Stimulated activated CD4-positive, alpha-beta T cell treated with anti-CD3 and anti-CD28 coated beads, Interleukin-1b, Interleukin-23, amount 100 ng/mL, for 24 hours (primary cell): ENCODE data around the gene OPA1.

Source experiments
- DNase-seq, 4 experiments: peaks; one replicate each; pipeline ENCODE4 v3.0.0-alpha.2; 2020; ENCODE audit warnings: low read depth in 4 of 4, low spot score in 1 of 4

Gene OPA1

DNA sequence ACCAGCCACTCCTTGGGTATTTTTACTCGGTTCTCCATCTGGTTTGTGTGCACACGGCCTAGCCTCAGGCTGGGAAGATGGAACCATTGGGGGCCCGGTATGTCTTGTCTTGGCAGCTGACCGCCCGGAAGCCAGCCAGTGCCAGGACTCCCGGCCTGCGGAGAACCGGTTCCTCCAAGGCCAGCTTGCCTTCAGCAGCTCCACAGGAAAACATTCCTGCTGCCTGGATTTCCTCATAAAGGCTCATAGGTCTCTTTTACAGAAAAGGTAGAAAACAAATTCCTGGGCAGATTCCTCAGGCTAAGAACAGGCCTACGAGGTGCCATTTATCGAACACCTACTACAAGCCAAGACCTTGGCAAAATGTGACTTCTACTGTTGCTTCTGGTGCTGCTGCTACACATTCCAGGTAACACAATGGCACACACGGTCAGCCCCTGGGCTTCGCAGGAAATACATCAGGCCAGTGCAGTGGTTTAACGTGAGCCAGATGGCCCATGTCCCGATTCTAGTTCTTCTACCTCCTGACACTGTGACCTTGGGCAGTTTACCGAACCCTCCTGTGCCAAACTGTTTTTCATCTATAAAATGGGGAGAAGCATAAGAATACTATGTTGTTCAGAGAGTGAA lies 141.8 kb downstream of the OPA1 start:
- DNase-seq: no peak

DNA sequence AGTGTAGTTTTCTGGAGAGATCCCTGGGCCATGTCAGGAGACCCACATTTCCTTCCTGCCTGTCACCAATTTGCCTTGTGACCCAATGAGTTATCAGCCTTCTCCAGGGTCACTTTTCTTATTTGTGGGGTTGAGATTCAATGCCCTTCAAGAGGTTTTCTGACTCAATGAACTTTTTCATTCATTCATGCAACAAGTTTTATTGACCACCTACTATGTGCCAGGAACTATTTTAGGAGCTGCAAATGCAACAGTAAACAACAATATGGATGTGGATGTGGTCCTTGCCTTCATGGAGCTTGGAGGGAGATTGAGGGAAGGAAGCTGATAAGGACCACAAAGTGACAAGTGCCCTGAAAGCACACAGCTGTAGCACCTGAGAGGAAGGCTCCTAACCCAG lies 142.8 kb downstream of the OPA1 start:
- DNase-seq: no peak

DNA sequence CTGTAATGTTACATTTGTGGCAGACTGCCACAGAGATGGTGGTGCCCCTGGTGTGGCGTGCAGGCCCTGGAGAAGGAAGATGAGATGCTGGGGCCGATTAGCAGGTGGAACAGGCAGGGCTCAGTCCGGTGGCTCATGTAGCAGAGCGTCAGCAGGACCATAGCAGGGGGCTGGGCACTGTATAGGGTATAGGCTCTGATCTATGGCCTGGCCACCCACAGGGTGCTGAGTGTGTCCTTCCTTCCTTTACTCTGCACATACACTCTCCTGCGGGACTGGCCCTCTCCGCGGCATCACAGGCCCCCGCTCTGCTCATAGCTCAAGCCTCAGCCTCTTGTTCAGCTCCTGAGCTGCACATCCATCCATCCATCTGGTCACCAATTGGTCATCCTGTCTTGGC lies 143.6 kb downstream of the OPA1 start:
- no peak for DNase-seq

DNA sequence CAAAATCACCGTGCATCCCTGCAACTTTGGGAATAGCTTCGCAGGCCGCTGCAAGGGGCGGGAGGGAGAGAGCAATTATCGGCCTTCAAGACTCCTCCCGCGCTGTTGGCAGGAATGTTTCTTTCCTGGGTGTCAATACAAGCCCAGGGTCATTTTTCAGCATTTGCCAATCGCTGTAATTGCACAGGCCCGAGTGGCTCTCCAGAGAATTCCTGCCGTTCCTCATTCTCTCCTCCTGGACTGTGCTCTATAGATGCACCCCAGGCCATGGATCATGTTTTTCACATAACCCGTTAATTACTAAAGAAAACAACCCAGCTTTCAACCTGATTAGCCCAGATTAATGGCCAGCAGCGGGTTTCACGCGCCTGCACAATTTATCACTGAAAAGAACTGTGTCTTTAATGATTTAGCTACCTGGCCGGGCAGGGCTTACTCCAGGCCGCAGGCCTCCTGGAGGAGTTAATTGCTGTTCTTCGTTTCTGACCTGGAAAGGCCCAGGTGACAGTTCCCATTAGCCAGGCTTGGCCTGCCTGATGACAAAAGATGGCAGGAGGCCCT lies 144.3 kb downstream of the OPA1 start:
- DNase-seq: no peak

DNA sequence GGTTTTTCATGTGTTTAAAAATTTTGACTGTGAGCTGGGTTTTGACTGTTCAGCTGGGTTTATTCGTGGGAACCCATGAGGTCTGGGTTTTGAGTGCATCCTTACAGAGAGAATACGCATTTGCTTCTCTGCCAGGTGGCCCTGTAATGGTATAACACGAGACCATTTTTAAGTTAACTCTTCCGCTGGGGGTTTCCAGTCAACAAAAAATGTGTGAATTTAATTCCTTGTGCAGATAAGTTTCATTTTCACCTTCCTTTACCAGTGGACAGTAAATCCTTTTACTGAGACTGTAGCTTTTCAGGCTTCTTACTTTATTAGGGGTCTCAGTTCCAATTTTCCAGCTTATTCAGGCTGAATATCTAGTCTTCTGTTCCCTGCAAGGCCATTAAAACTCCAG lies 149.6 kb downstream of the OPA1 start:
- no peak for DNase-seq

DNA sequence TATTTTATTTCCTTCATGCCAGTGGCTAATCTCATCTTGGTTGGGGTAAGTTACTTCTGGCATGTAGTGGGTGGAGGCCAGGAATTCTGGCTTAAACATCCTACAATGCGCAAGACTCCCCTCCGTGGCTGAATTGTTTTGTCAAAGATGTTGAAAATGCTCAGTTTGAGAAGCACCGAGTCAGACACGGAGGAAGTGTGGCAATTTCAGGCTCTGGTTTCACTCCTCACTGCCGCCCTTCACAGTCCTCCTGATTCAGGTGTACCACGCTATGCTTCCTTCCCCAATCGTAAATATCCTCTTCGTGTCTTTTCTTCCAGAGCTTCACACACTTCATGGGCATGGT lies 150.7 kb downstream of the OPA1 start:
- DNase-seq: no peak

DNA sequence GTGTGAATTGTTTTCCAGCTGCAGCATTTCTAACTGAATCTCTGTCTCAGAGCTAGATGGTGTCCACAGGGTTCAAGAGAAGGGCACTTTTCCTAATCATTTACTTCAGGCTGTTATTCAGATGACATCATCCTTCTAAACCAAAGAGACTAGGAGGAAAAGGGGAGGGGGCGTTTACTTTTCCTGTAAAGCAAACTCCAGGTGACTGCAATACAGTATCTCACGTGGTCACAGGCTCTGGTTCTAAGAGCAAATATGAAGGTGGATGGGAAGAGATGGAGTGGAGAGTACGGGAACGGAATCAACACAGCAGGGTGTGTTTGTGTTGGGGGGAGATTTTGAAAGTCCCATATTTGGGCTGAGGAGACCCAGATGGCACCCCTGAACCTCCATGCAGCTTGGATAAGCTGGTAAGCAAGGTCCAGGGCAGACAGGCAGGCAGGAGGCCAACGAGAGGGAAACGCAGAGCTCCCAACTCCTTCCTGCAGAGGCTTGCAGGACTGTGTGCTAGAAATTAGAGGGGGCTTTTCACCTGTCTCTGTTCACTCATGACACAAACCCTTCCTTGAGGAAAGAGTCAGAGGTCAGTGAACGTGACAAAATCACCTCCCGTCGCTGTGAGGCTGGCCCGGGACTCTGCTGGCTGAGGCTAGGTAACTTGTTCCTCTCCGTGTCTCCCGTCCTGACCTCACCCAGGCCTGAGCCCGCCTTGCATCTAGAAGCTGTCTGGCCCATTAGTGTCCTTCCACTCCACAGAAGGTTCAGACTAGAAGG lies 151.2 kb downstream of the OPA1 start:
- no peak for DNase-seq

DNA sequence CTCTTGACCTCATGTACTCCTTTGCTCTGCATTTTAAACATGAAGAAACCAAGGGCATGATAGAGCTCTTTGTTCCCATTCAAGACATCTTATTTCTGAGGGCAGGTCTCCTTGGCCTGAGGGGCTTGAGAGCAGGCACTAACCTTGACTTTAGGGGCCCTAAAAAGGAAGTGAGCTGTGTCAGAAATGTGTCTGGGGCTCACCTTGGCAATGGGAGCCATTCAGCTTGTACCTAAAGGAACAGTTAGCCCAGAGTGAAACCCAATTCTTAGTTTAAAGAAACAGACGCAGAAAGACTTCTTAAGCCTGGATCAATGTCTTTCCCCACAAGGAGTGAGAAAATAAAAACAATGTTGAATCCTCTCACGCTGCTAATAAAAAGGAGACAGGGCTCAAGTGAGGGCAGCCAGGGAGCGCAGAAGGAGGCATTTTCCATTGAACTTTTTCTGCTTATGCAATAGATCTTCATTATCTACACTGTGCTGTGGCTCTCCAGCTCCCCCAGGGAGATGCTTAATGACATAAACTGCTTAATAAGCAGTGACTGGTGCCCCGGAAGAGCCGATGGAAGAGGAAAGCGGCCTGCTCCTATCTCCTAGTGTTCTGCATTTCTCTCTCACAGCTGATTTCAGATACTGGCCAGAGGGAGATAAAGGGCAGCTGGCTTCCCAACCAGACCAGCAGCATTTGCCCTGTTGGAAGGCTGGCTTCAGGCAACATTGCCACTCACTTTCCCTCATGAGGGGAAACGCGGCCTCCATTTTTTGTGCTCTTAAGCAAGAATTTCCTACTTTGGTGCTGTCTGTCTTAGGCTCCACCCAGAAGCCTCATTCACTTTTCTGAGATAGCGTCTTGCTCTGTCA lies 152.0 kb downstream of the OPA1 start:
- DNase-seq: no peak

DNA sequence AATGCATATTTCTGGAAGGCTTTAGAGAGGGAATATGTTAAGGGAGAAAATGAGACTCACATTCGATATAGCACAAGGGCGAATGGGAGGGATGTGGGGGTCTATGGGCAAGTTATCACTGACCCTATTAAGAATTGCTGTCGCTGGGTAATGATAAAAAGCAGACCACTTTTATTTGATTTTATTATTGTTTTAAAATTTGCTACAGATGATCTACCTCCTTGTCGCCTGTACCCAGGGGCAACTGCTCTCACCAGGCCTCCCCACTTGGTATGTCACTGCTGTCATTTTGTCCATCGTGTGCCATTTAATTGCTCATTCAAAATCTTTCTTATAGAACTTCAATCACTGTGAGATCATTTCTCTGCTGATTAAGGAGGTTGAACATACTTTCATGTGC lies 153.8 kb downstream of the OPA1 start:
- no peak for DNase-seq
